IMR-90 (cell line): ENCODE measurements around the gene PIGN. TPM values are rescaled to one million over a fixed set of nuclear protein-coding genes. Genes with fewer than 3 reads are reported as not detected.

ENCODE experiments used
- ATAC-seq: fragments of 200-7000 bp; cut with Tn5 transposase; 2 replicates; pipeline ENCODE4 v1.9.1; 2020; ENCODE audit warnings: low read depth, mild to moderate bottlenecking, moderate library complexity
- BruUV-seq: library from RNA; stranded (reverse); fragments of 400-500 nt; replicated peaks from 2 replicates; lab custom pipeline; 2021; lab: Mats Ljungman, UMichigan
- CTCF ChIA-PET: fragments of 300-600 bp; formaldehyde crosslinking; extraction: SDS; loops from one replicate; lab custom pipeline; 2021; ENCODE audit warnings: antibody characterized with exemption; lab: Yijun Ruan, JAX
- POLR2A ChIA-PET: fragments of 300-600 bp; sonication (Branson Sonifier 250); formaldehyde crosslinking; loops from one replicate; lab custom pipeline; 2022; ENCODE audit warnings: antibody characterized with exemption; ENCODE audit not compliant: unreplicated experiment; lab: Charles Lee
- DNase-seq: peaks from one replicate; pipeline ENCODE4 v3.0.0; 2013
- H2AFZ ChIP-seq: replicated peaks from 2 replicates; pipeline ENCODE3; 2013; ENCODE audit warnings: low read length, mild to moderate bottlenecking; ENCODE audit not compliant: poor library complexity
- H2AK5ac ChIP-seq: 2 replicates; pipeline ENCODE4 v1.6.1; 2013; ENCODE audit warnings: low read depth, low read length, inconsistent platforms
- H2AK9ac ChIP-seq: replicated peaks from 2 replicates; pipeline ENCODE3; 2013; ENCODE audit warnings: mild to moderate bottlenecking, low read depth, low read length, moderate library complexity; ENCODE audit not compliant: poor library complexity
- H2BK120ac ChIP-seq: 2 replicates; pipeline ENCODE4 v1.6.1; 2013; ENCODE audit warnings: low read depth, low read length, inconsistent platforms
- H2BK15ac ChIP-seq: 3 replicates; pipeline ENCODE4 v1.6.1; 2013; ENCODE audit warnings: low read depth, low read length, inconsistent platforms
- H2BK20ac ChIP-seq: 2 replicates; pipeline ENCODE4 v1.6.1; 2013; ENCODE audit warnings: low read depth, mild to moderate bottlenecking, inconsistent platforms, low read length, moderate library complexity
- H2BK5ac ChIP-seq: 2 replicates; pipeline ENCODE4 v1.6.1; 2013; ENCODE audit warnings: mild to moderate bottlenecking, low read depth, low read length, inconsistent platforms; ENCODE audit not compliant: poor library complexity, severe bottlenecking
- H3K14ac ChIP-seq: replicated peaks from 2 replicates; pipeline ENCODE4 v1.6.1; 2013; ENCODE audit warnings: low read depth, low read length, inconsistent platforms
- H3K18ac ChIP-seq: 2 replicates; pipeline ENCODE4 v1.6.1; 2013; ENCODE audit warnings: low read depth, low read length, control low read depth
- H3K23ac ChIP-seq: 2 replicates; pipeline ENCODE4 v1.6.1; 2013; ENCODE audit warnings: low read depth, low read length, inconsistent platforms
- H3K27ac ChIP-seq: 2 replicates; pipeline ENCODE4 v1.5.1; 2013; ENCODE audit warnings: mild to moderate bottlenecking, control low read depth, low read length; ENCODE audit not compliant: insufficient read depth
- H3K27me3 ChIP-seq: 2 replicates; pipeline ENCODE4 v1.6.1; 2013; ENCODE audit warnings: low read length; ENCODE audit not compliant: control insufficient read depth, insufficient read depth
- H3K36me3 ChIP-seq: 2 replicates; pipeline ENCODE4 v1.6.1; 2013; ENCODE audit warnings: low read length, mixed read lengths; ENCODE audit not compliant: control insufficient read depth, insufficient read depth
- H3K4ac ChIP-seq: 2 replicates; pipeline ENCODE4 v1.6.1; 2013; ENCODE audit warnings: low read depth, low read length, inconsistent platforms
- H3K4me1 ChIP-seq: 2 replicates; pipeline ENCODE4 v1.6.1; 2013; ENCODE audit warnings: low read length, mixed read lengths; ENCODE audit not compliant: control insufficient read depth, insufficient read depth
- H3K4me2 ChIP-seq: 2 replicates; pipeline ENCODE4 v1.6.1; 2013; ENCODE audit warnings: low read depth, mild to moderate bottlenecking, control low read depth, low read length, moderate library complexity
- H3K4me3 ChIP-seq: 2 replicates; pipeline ENCODE4 v1.5.1; 2013; ENCODE audit warnings: low read depth, mild to moderate bottlenecking, control low read depth, low read length, moderate library complexity; ENCODE audit not compliant: insufficient read depth
- H3K56ac ChIP-seq: 2 replicates; pipeline ENCODE4 v1.6.1; 2013; ENCODE audit warnings: low read length, inconsistent platforms; ENCODE audit not compliant: insufficient read depth; ENCODE audit errors: extremely low read depth
- H3K79me1 ChIP-seq, 2 experiments: 2 replicates each; pipeline ENCODE4 v1.6.1; 2013; ENCODE audit warnings: low read length in 2 of 2, inconsistent platforms in 1 of 2, low read depth in 1 of 2
- H3K9ac ChIP-seq: 2 replicates; pipeline ENCODE4 v1.6.1; 2013; ENCODE audit warnings: low read depth, low read length, control low read depth
- H3K9me1 ChIP-seq: 2 replicates; pipeline ENCODE4 v1.6.1; 2013; ENCODE audit warnings: low read length, inconsistent platforms; ENCODE audit not compliant: insufficient read depth
- H3K9me3 ChIP-seq: 2 replicates; pipeline ENCODE4 v1.6.1; 2013; ENCODE audit warnings: low read length; ENCODE audit not compliant: control insufficient read depth, insufficient read depth
- H4K20me1 ChIP-seq: 2 replicates; pipeline ENCODE4 v1.6.1; 2013; ENCODE audit warnings: low read length, inconsistent platforms; ENCODE audit not compliant: insufficient read depth
- H4K5ac ChIP-seq: 2 replicates; pipeline ENCODE4 v1.6.1; 2013; ENCODE audit warnings: mild to moderate bottlenecking, low read depth, low read length, control low read depth
- H4K8ac ChIP-seq, 2 experiments: 2 replicates each; pipeline ENCODE4 v1.6.1; 2013; ENCODE audit warnings: low read depth in 2 of 2, low read length in 2 of 2, control low read depth in 1 of 2, inconsistent platforms in 1 of 2
- H4K91ac ChIP-seq: 2 replicates; pipeline ENCODE4 v1.6.1; 2013; ENCODE audit warnings: low read depth, low read length, inconsistent platforms; ENCODE audit not compliant: insufficient read depth
- BHLHE40 ChIP-seq: fragments of 150-350 bp; IDR thresholded peaks from 2 replicates; pipeline ENCODE4 v1.6.1; 2016; ENCODE audit warnings: mild to moderate bottlenecking, low read depth, low read length
- RFX5 ChIP-seq: IDR thresholded peaks from 2 replicates; pipeline ENCODE4 v1.8.0; 2012; ENCODE audit warnings: low read depth, mild to moderate bottlenecking, low read length, moderate library complexity
- WGBS, 2 experiments: methylation state at CpG; one replicate each; pipeline versions ENCODE4 v1.1.5 to v1.1.7; 2013; ENCODE audit warnings: missing lambda C conversion rate in 2 of 2; ENCODE audit not compliant: insufficient read length in 1 of 2; ENCODE audit errors: extremely low coverage in 2 of 2; 5-methylcytosine and 5-hydroxymethylcytosine counted together
- dilution Hi-C: fragments of 300-500 bp; cut with HindIII; formaldehyde crosslinking; loops from one replicate; pipeline ENCODE4 v1.14.3; 2018; ENCODE audit warnings: low sequenced_read_pairs; ENCODE audit not compliant: unreplicated experiment
- in situ Hi-C: fragments of 300-500 bp; cut with MboI; formaldehyde crosslinking; loops from 3 replicates; pipeline ENCODE4 v1.14.3; 2019; ENCODE audit warnings: low sequenced_read_pairs, inconsistent platforms, mixed read lengths
- intact Hi-C: fragments of 100-400 bp; cut with micrococcal nuclease; formaldehyde crosslinking; loops from 2 replicates; pipeline ENCODE4 v1.10.0; 2022
- polyA plus RNA-seq, 3 experiments: library from polyadenylated mRNA; depleted of rRNA; stranded (reverse); fragments of >200 nt; gene quantifications; 2 replicates each; pipeline ENCODE4 v1.2.3, GENCODE V29; 2012; ENCODE audit warnings: low replicate concordance in 1 of 3
- total RNA-seq: library from RNA; depleted of rRNA; stranded (reverse); fragments of >200 nt; gene quantifications from 2 replicates; pipeline ENCODE4 v1.2.3, GENCODE V29; 2012

The PIGN gene
- total and polyA plus RNA-seq, 2 of the 4 experiments (the other 2 are of a cell fraction) = 9.0 to 17.9 TPM

- H4K5ac ChIP-seq = no peak overlapping the region
- H3K27me3 ChIP-seq = no peaks in the 10 kb centered on the region
- H2AK9ac ChIP-seq = no peak overlapping the region
- in situ Hi-C loops (no loop called here), dilution Hi-C loops (no loop called here), intact Hi-C loops (no loop called here)
- no peak overlapping the region for H3K4me3 ChIP-seq
- H3K36me3 ChIP-seq = no peaks in the 10 kb centered on the region
- H3K27ac ChIP-seq = no peak overlapping the region
- no peak overlapping the region for H3K56ac ChIP-seq
- H2BK15ac ChIP-seq = no peak overlapping the region
- H3K4me2 ChIP-seq = no peak overlapping the region
- H3K4me1 ChIP-seq = peaks cover 2% of the 10 kb centered on the region
- TF ChIP-seq RFX5 (no peak), BHLHE40 (no peak)
- H4K8ac ChIP-seq = no peak overlapping the region
- ChIA-PET POLR2A (no interaction called here), CTCF (no interaction called here)
- H3K23ac ChIP-seq = no peak overlapping the region
- no peak overlapping the region for H3K9ac ChIP-seq
- DNase-seq = peak; percentile 21
- no peak overlapping the region for H2BK20ac ChIP-seq
- H3K18ac ChIP-seq = no peak overlapping the region
- no peaks in the 10 kb centered on the region for H3K79me1 ChIP-seq
- no peak overlapping the region for H2AFZ ChIP-seq
- no peak overlapping the region for H3K14ac ChIP-seq
- H2AK5ac ChIP-seq = no peak overlapping the region
- H3K9me3 ChIP-seq = no peaks in the 10 kb centered on the region
- WGBS, 2 experiments = no CpG with 5 or more reads among the region's 2 CpGs
- BruUV-seq = no TSS peak
- H4K91ac ChIP-seq = no peak overlapping the region
- H2BK120ac ChIP-seq = no peak overlapping the region
- no peak for ATAC-seq
- no peak overlapping the region for H2BK5ac ChIP-seq
- no peaks in the 10 kb centered on the region for H4K20me1 ChIP-seq
- H3K4ac ChIP-seq = no peak overlapping the region
- peaks cover 3% of the 10 kb centered on the region; the same call in 1 of the 2 replicates for H3K9me1 ChIP-seq
Measured at GRCh38 chr18:62106271-62106670, 80.6 kb downstream of the PIGN start.
